ENCODE data around the gene SFI1. TPM values are rescaled to one million over a fixed set of nuclear protein-coding genes. Genes with fewer than 3 reads are reported as not detected.
"Not testable (repeated sequence)": the region's sequence is repeated elsewhere in the genome, so short reads cannot be mapped to it uniquely, and the experiment has no call there.

The SFI1 gene
- total RNA-seq, 5 donors from 2014 or later (not counting 1 experiment from before 2014, with no cell fraction given), result 284 to 383 (median 304) TPM

DNA sequence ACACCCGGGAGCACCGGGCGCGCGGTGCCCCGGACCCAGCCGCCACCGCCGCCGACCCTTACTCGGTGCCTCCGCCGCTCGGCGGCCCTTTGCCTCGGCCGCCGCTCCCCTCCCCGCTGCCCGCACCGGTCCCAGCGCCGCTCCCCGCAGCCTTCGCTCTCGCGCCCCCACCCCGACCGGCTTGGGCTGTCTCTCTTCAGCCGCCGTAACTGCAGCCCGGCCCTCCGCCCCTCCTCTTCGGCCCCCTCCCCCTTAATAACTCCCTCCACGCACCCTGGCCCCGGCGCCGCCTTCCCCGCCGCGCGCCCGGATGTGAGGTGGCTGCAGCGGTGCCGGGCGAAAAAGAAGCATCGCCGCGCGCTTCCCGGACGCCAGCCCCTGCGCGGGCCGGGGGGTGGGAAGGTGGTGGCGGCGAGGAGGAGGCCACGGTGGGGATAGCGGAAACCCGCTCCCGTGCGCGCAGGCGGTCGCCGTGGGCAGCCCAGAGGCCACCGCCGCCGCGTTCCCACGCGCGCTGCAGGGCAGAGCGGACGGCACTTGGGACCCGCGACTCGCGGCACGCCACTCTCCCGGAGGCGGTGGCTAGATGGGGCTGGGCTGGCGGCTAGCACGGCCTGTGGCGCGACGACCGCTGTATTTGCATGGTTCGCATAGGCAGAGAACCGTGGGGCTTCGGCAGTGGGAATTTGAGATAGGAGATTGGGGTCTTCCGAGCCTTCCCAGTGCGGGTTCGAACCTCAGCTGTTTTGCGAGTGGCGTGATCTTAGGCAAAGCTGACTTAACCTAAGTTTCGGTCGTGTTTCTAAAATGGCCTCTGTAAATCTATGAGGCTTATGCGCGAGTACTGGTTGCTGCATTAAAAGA lies 6.5 kb upstream of the SFI1 start, which contains the start of gene EIF4ENIF1:
Gene EIF4ENIF1 (minus strand): TSS at position 211 of the 864 bp plus-strand sequence. CDS start 1,124 bp downstream, outside the sequence.
- under 1% methylated on average over 93 of the region's 100 CpGs for WGBS (ENCODE audit: insufficient coverage)
- H3K27me3 Mint-ChIP-seq, result no peaks in the 10 kb centered on the region
- Histone ChIP-seq H3K9me3 (no peaks in the 10 kb centered on the region), H3K4me1 (ENCODE audit: control insufficient read depth in 1 of 2, extremely low read depth in 1 of 2, insufficient read depth in 2 of 2, low read length in 2 of 2) (peaks cover 14 to 40% of the 10 kb centered on the region in 2 experiments), H3K4me3 (ENCODE audit: control insufficient read depth in 1 of 2, extremely low read depth in 1 of 2, low read length in 1 of 2) (peak within 1 kb of the TSS; percentile 85 to 89), H3K36me3 (ENCODE audit: control insufficient read depth in 2 of 2, extremely low read depth in 1 of 2, insufficient read depth in 1 of 2, low read length in 1 of 2) (peaks cover 0 to 15% of the 10 kb centered on the region in 2 donors), H3K27ac (ENCODE audit: low read length) (peak within 1 kb of the TSS; percentile 92), H3K27me3 (replicated peaks in 1 of 2; ENCODE audit: control insufficient read depth in 2 of 2, extremely low read depth in 1 of 2, insufficient read depth in 2 of 2, low read length in 1 of 2) (no peaks in the 10 kb centered on the region)
- H3K27ac Mint-ChIP-seq, result peak within 1 kb of the TSS; percentile 95 to 96
- H3K36me3 Mint-ChIP-seq, result peaks cover 7% of the 10 kb centered on the region
- ChIA-PET CTCF (interaction anchor here in 1 of 2 donors (1.1 kb wide), 1 partner anchor 38 kb away, joined by 3 read pairs; no protein-coding TSS in a partner anchor), POLR2A (interaction anchor here in 1 of 2 donors (0.6 kb wide), 1 partner anchor 18 kb away, joined by 3 read pairs; no protein-coding TSS in a partner anchor)
- peaks cover 32 to 53% (median 50%) of the 10 kb centered on the region in 3 donors for H3K4me1 Mint-ChIP-seq
- DNase-seq (peak; percentile 70 to 90 (median 80)), ATAC-seq (replicated peaks in 1 of 4) (peak; percentile 80 to 84 (median 82))
- peak within 1 kb of the TSS; percentile 89 to 96 (median 93) for H3K4me3 Mint-ChIP-seq
- H3K9me3 Mint-ChIP-seq, result no peaks in the 10 kb centered on the region

DNA sequence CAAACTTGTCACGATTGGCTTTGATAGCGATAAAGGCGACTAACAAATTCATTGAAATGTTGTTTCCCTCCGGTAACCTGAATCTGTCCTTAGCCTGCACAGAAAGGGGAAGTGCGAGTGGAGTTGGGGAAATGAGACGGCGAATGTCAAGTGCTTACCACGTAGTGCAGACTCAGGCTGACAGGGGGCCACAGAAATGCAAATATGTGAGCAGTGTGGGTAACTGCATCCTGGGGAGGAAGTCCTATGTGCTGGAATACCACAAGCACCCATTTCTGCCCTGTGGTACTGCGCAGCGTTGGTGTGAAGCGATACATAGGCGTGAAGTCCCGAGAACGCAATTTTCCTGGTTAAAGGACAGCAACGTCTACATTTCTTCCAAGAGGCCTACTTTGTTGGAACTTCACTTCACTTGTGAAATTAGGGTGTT lies 5.8 kb upstream of the SFI1 start:
- H3K4me1 ChIP-seq (ENCODE audit: control insufficient read depth in 1 of 2, extremely low read depth in 1 of 2, insufficient read depth in 2 of 2, low read length in 2 of 2), result peaks cover 13 to 46% of the 10 kb centered on the region in 2 experiments
- Mint-ChIP-seq H3K27me3 (no peaks in the 10 kb centered on the region), H3K27ac (peak overlapping the region; percentile 95 to 96), H3K4me3 (peak overlapping the region; percentile 89 to 96 (median 93)), H3K9me3 (no peaks in the 10 kb centered on the region), H3K4me1 (peaks cover 26 to 47% (median 44%) of the 10 kb centered on the region in 3 donors), H3K36me3 (peaks cover under 1% of the 10 kb centered on the region)
- WGBS (ENCODE audit: insufficient coverage), result 0% methylated on average over 10 of the region's 15 CpGs
- H3K27me3 ChIP-seq (replicated peaks in 1 of 2; ENCODE audit: control insufficient read depth in 2 of 2, extremely low read depth in 1 of 2, insufficient read depth in 2 of 2, low read length in 1 of 2), result no peaks in the 10 kb centered on the region
- peak; percentile 7 to 81 (median 53) for DNase-seq
- H3K9me3 ChIP-seq, result no peaks in the 10 kb centered on the region
- H3K27ac ChIP-seq (ENCODE audit: low read length), result peak overlapping the region; percentile 92
- H3K4me3 ChIP-seq (ENCODE audit: control insufficient read depth in 1 of 2, extremely low read depth in 1 of 2, low read length in 1 of 2), result peak overlapping the region; percentile 85 to 89
- H3K36me3 ChIP-seq (ENCODE audit: control insufficient read depth in 2 of 2, extremely low read depth in 1 of 2, insufficient read depth in 1 of 2, low read length in 1 of 2), result peaks cover 0 to 10% of the 10 kb centered on the region in 2 donors
- CTCF ChIA-PET, result no interaction called here
- ATAC-seq (replicated peaks in 1 of 4), result peak; percentile 47 to 67 (median 55)
- POLR2A ChIA-PET, result no interaction called here

DNA sequence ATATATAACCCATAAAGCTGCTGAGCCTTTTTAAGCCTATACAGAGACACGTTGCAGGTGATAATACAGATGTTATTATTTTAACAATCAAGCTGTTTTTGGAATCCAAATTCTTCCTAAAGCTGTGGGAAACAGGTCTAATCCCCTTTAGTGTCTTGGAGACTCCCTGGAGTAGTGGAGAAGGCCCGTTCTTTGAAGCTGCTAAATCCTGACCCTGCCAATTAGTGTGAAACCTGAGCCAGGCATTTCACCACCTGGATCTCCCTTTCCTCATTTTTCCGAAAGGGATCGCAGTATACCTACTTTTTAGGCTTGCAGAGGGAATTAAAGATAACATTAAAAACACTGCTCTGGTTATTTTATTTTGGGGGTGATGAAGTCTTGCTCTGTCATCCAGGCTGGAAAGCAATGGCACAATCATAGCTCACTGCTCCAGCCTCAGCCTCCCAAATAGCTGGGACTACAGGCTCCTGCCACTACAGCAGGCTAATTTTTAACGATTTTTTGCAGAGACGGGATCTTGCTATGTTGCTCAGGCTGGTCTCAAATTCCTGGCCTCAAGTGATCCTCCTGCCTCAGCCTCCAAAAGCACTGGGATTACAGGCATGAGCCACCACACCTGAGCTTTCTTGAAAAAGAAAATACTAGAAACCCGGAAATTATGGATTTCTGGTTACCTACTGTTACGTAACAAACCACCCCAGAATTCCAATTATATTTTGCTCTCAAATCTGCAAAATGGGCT lies 4.9 kb upstream of the SFI1 start:
- CTCF ChIA-PET, result interaction anchor here in 1 of 2 donors (0.5 kb wide), 1 partner anchor 43 kb away, joined by 3 read pairs; no protein-coding TSS in a partner anchor
- H3K27ac ChIP-seq (ENCODE audit: low read length), result peak overlapping the region; percentile 92
- no peak for DNase-seq
- H3K4me3 ChIP-seq (ENCODE audit: control insufficient read depth in 1 of 2, extremely low read depth in 1 of 2, low read length in 1 of 2), result peak overlapping the region in 1 of 2 donors; percentile 89
- no peaks in the 10 kb centered on the region for H3K9me3 ChIP-seq
- Mint-ChIP-seq H3K27me3 (no peaks in the 10 kb centered on the region), H3K27ac (peak overlapping the region; percentile 95 to 96), H3K4me1 (peaks cover 25 to 50% (median 50%) of the 10 kb centered on the region in 3 donors), H3K4me3 (peak overlapping the region; percentile 89 to 96 (median 93)), H3K36me3 (no peaks in the 10 kb centered on the region), H3K9me3 (no peaks in the 10 kb centered on the region)
- H3K36me3 ChIP-seq (ENCODE audit: control insufficient read depth in 2 of 2, extremely low read depth in 1 of 2, insufficient read depth in 1 of 2, low read length in 1 of 2), result peaks cover 0 to 10% of the 10 kb centered on the region in 2 donors
- peaks cover 16 to 50% of the 10 kb centered on the region in 2 experiments for H3K4me1 ChIP-seq (ENCODE audit: control insufficient read depth in 1 of 2, extremely low read depth in 1 of 2, insufficient read depth in 2 of 2, low read length in 2 of 2)
- ATAC-seq (replicated peaks in 1 of 4), result no peak
- H3K27me3 ChIP-seq (replicated peaks in 1 of 2; ENCODE audit: control insufficient read depth in 2 of 2, extremely low read depth in 1 of 2, insufficient read depth in 2 of 2, low read length in 1 of 2), result no peaks in the 10 kb centered on the region
- POLR2A ChIA-PET, result interaction anchor here (0.5 to 0.6 kb wide), 2 partner anchors 11 to 302 kb away, joined by 3 to 6 read pairs; no protein-coding TSS in a partner anchor
- 89% methylated on average over 3 of the region's 8 CpGs for WGBS (ENCODE audit: insufficient coverage)

DNA sequence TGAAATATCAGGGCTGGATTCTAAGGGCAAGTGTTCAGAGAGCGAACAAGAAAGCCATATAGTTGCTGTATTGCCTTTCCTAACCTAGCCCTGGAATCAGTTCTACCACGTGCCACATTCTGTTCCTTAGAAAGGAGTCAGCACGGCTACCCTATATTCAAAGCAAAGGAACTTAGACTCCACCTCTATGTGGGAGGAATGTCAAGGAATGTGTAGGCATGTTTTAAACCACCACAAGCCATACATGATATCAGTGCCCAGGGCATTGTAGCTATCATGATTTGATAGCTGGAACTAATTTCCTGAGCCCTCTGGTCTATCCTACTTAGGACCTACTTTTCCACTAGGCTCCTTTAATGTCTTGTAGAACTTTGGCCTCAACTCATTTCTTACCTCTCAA lies 4.2 kb upstream of the SFI1 start:
- Histone ChIP-seq H3K9me3 (no peaks in the 10 kb centered on the region), H3K4me3 (ENCODE audit: control insufficient read depth in 1 of 2, extremely low read depth in 1 of 2, low read length in 1 of 2) (no peak overlapping the region), H3K27me3 (replicated peaks in 1 of 2; ENCODE audit: control insufficient read depth in 2 of 2, extremely low read depth in 1 of 2, insufficient read depth in 2 of 2, low read length in 1 of 2) (no peaks in the 10 kb centered on the region), H3K27ac (ENCODE audit: low read length) (peak overlapping the region; percentile 92), H3K36me3 (ENCODE audit: control insufficient read depth in 2 of 2, extremely low read depth in 1 of 2, insufficient read depth in 1 of 2, low read length in 1 of 2) (peaks cover 0 to 6% of the 10 kb centered on the region in 2 donors), H3K4me1 (ENCODE audit: control insufficient read depth in 1 of 2, extremely low read depth in 1 of 2, insufficient read depth in 2 of 2, low read length in 2 of 2) (peaks cover 16 to 50% of the 10 kb centered on the region in 2 experiments)
- Mint-ChIP-seq H3K4me1 (peaks cover 29 to 46% (median 46%) of the 10 kb centered on the region in 3 donors), H3K9me3 (no peaks in the 10 kb centered on the region), H3K4me3 (peak overlapping the region in 2 of 3 donors; percentile 28 to 89), H3K36me3 (no peaks in the 10 kb centered on the region), H3K27me3 (no peaks in the 10 kb centered on the region), H3K27ac (peak overlapping the region; percentile 63 to 96)
- DNase-seq (no peak), ATAC-seq (replicated peaks in 1 of 4) (no peak)
- no CpG with 5 or more reads among the region's 3 CpGs for WGBS (ENCODE audit: insufficient coverage)
- ChIA-PET CTCF (no interaction called here), POLR2A (interaction anchor here (0.5 to 0.6 kb wide), 2 partner anchors 10 to 302 kb away, joined by 3 to 6 read pairs; no protein-coding TSS in a partner anchor)

DNA sequence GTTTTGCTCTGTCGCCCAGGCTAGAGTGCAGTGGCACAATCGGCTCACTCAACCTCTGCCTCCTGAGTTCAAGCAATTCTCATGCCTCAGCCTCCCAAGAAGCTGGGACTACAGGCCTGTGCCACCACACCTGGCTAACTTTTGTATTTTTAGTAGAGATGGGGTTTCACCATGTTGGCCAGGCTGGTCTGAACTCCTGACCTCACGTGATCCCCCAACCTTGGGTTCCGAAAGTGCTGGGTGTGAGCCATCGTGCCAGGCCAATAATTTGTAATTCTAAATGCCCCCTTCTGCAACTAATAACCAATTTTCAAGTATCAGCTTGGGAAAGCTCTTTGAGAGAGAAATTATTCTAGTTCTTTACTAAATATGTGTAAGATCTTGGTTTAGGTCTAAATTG lies 3.0 kb upstream of the SFI1 start:
- not testable (repeated sequence) for H3K9me3 Mint-ChIP-seq; H3K4me3 ChIP-seq (ENCODE audit: control insufficient read depth in 1 of 2, extremely low read depth in 1 of 2, low read length in 1 of 2); H3K9me3 ChIP-seq; H3K27me3 ChIP-seq (replicated peaks in 1 of 2; ENCODE audit: control insufficient read depth in 2 of 2, extremely low read depth in 1 of 2, insufficient read depth in 2 of 2, low read length in 1 of 2); H3K36me3 Mint-ChIP-seq; ATAC-seq (replicated peaks in 1 of 4); H3K27me3 Mint-ChIP-seq; DNase-seq; H3K36me3 ChIP-seq (ENCODE audit: control insufficient read depth in 2 of 2, extremely low read depth in 1 of 2, insufficient read depth in 1 of 2, low read length in 1 of 2)
- CTCF ChIA-PET, result interaction anchor here in 1 of 2 donors (0.7 kb wide), 1 partner anchor 140 kb away, joined by 5 read pairs; no protein-coding TSS in a partner anchor
- H3K4me1 Mint-ChIP-seq, result peaks cover 33 to 49% (median 48%) of the 10 kb centered on the region in 3 donors
- POLR2A ChIA-PET, result interaction anchor here (0.6 to 0.7 kb wide), 2 partner anchors 24 to 102 kb away, joined by 5 to 8 read pairs; no protein-coding TSS in a partner anchor
- H3K4me1 ChIP-seq (ENCODE audit: control insufficient read depth in 1 of 2, extremely low read depth in 1 of 2, insufficient read depth in 2 of 2, low read length in 2 of 2), result peaks cover 17 to 52% of the 10 kb centered on the region in 2 experiments
- H3K27ac Mint-ChIP-seq, result peak overlapping the region; percentile 81 to 83
- peak overlapping the region in 2 of 3 donors; percentile 41 to 47 for H3K4me3 Mint-ChIP-seq
- WGBS (ENCODE audit: insufficient coverage), result 100% methylated on average over 2 of the region's 5 CpGs
- H3K27ac ChIP-seq (ENCODE audit: low read length), result peak overlapping the region; percentile 59

Data from T-cell (primary cell).